ENCODE results near the gene CDAN1. TPM values are rescaled to one million over a fixed set of nuclear protein-coding genes. Genes with fewer than 3 reads are reported as not detected.

Gene CDAN1
- total and polyA plus RNA-seq, 2 of the 8 experiments (the other 6 are each of a cell fraction or from before 2014, with no cell fraction given): 4.5 to 18.6 TPM

- Histone ChIP-seq H2BK12ac (ENCODE audit: low read depth, low read length) (no peak overlapping the region), H3K9ac (replicated peaks in 1 of 4; ENCODE audit: extremely low read depth in 1 of 4, low read depth in 3 of 4, low read length in 3 of 4) (no peak overlapping the region), H3K27ac (ENCODE audit: low read depth, low read length) (no peak overlapping the region), H3K4me2 (ENCODE audit: insufficient read depth in 1 of 2, low read depth in 2 of 2, low read length in 2 of 2) (no peak overlapping the region), H3K23me2 (ENCODE audit: low read depth, low read length) (no peaks in the 10 kb centered on the region), H3K79me2 (ENCODE audit: control insufficient read depth in 1 of 2, insufficient read depth in 2 of 2, low read length in 2 of 2) (no peaks in the 10 kb centered on the region), H2BK5ac (ENCODE audit: low read depth, low read length) (no peak overlapping the region), H3K4ac (replicated peaks; ENCODE audit: insufficient read length, low read depth, low read length) (no peak overlapping the region), H2AK5ac (ENCODE audit: low read depth, low read length) (no peak overlapping the region), H4K20me1 (replicated peaks in 1 of 2; ENCODE audit: control insufficient read depth in 1 of 2, insufficient read depth in 2 of 2, low read length in 2 of 2) (peaks cover 1 to 2% of the 10 kb centered on the region in 2 experiments), H3K18ac (ENCODE audit: extremely low read depth, low read length) (no peak overlapping the region), H4K91ac (replicated peaks; ENCODE audit: insufficient read length, low read length) (no peak overlapping the region), H3K14ac (ENCODE audit: insufficient read length) (no peak overlapping the region), H3K36me3 (ENCODE audit: control insufficient read depth in 2 of 4, insufficient read depth in 4 of 4, low read length in 3 of 4) (peaks cover 0 to 5% (median 4%) of the 10 kb centered on the region in 4 experiments; a peak in 4 of 8 replicates), H2AFZ (ENCODE audit: low read length) (no peak overlapping the region), H3K4me1 (replicated peaks in 1 of 4; ENCODE audit: control insufficient read depth in 3 of 4, insufficient read depth in 4 of 4, low read length in 3 of 4) (no peaks in the 10 kb centered on the region), H4K5ac (ENCODE audit: insufficient read length, low read depth, low read length) (no peak overlapping the region), H2BK20ac (ENCODE audit: low read length) (no peak overlapping the region), H4K8ac (ENCODE audit: extremely low read depth, insufficient read depth, low read length) (no peak overlapping the region), H3K27me3 (replicated peaks in 1 of 4; ENCODE audit: control insufficient read depth in 3 of 4, extremely low read depth in 1 of 4, insufficient read depth in 3 of 4, low read length in 3 of 4) (no peaks in the 10 kb centered on the region), H3K9me3 (ENCODE audit: insufficient read depth in 2 of 2, low read depth in 1 of 2, low read length in 1 of 2) (no peaks in the 10 kb centered on the region), H2BK120ac (replicated peaks; ENCODE audit: low read depth, low read length) (no peak overlapping the region), H3K4me3 (ENCODE audit: extremely low read depth in 1 of 4, insufficient read depth in 2 of 4, low read depth in 3 of 4, low read length in 4 of 4) (no peak overlapping the region), H3K56ac (replicated peaks; ENCODE audit: insufficient read length, low read depth, low read length) (no peak overlapping the region), H3K23ac (ENCODE audit: insufficient read length) (no peak overlapping the region), H3K79me1 (ENCODE audit: low read depth, low read length) (no peaks in the 10 kb centered on the region), H2BK15ac (ENCODE audit: low read length) (no peak overlapping the region)
- no peak for FAIRE-seq
- DNase-seq (ENCODE audit: low read depth in 1 of 2, low spot score in 2 of 2): no peak
- CTCF ChIA-PET (ENCODE audit: partially characterized antibody): interaction anchor here (1.1 kb wide), 1 partner anchor 303 kb away, joined by 3 read pairs; no protein-coding TSS in a partner anchor
- WGBS, 2 experiments (ENCODE audit: extremely low coverage in 1 of 2, insufficient coverage in 1 of 2, insufficient read length in 1 of 2, insufficient replicate concordance in 2 of 2, low coverage in 1 of 2, low lambda C conversion rate in 2 of 2, missing lambda C conversion rate in 1 of 2): 96% methylated on average over 4 of the region's 4 CpGs; no CpG with 5 or more reads in 1 of the 2 experiments
- POLR2A ChIA-PET (ENCODE audit: partially characterized antibody): no interaction called here
- TF ChIP-seq POLR2AphosphoS5 (IDR thresholded peaks at IDR 0.05; ENCODE audit: low read depth, low read length) (no peak), GABPA (IDR thresholded peaks at IDR 0.05; ENCODE audit: borderline replicate concordance, insufficient read depth, low read length) (no peak), SP4 (IDR thresholded peaks at IDR 0.05; ENCODE audit: low read length) (no peak), TEAD4 (IDR thresholded peaks at IDR 0.05; ENCODE audit: low read depth, low read length) (no peak), EZH2 (IDR thresholded peaks at IDR 0.05; ENCODE audit: low read depth, low read length, severe bottlenecking) (no peak), RBBP5 (IDR thresholded peaks at IDR 0.05; ENCODE audit: borderline replicate concordance, low read depth, low read length) (no peak), SIN3A (conservative IDR thresholded peaks at IDR 0.05 in 1 of 2, IDR thresholded peaks at IDR 0.05 in 1 of 2; ENCODE audit: low read depth in 1 of 2, low read length in 2 of 2) (no peak), RNF2 (IDR thresholded peaks at IDR 0.05; ENCODE audit: borderline replicate concordance, low read depth, low read length, missing control alignments, poor library complexity, severe bottlenecking) (no peak), USF2 (IDR thresholded peaks at IDR 0.05; ENCODE audit: low read length) (no peak), SIX5 (IDR thresholded peaks at IDR 0.05; ENCODE audit: low read depth, low read length) (no peak), CBX8 (IDR thresholded peaks at IDR 0.05; ENCODE audit: borderline replicate concordance, low read depth, low read length) (no peak), KDM4A (IDR thresholded peaks at IDR 0.05; ENCODE audit: low read depth, low read length, severe bottlenecking) (no peak)
These were observed 49.2 kb downstream of the CDAN1 start for GRCh38 chr15:42687740-42688139.
